NCI-H2196 treated with DMSO at 0.1 percent for 48 hours (cell line): ENCODE measurements around the gene EXPH5.

Source experiments
- DNase-seq: peaks from one replicate; lab custom pipeline; 2025; ENCODE audit not compliant: unreplicated experiment; lab: John Stamatoyannopoulos, UW

Gene EXPH5

GRCh38 chr11:108474664-108475463 lies 118.7 kb downstream of the EXPH5 start:
- DNase-seq, result no peak

GRCh38 chr11:108472681-108473080 lies 120.9 kb downstream of the EXPH5 start:
- DNase-seq, result no peak

- DNase-seq, result no peak
Observed at GRCh38 chr11:108468478-108468864, 125.1 kb downstream of the EXPH5 start.

DNA sequence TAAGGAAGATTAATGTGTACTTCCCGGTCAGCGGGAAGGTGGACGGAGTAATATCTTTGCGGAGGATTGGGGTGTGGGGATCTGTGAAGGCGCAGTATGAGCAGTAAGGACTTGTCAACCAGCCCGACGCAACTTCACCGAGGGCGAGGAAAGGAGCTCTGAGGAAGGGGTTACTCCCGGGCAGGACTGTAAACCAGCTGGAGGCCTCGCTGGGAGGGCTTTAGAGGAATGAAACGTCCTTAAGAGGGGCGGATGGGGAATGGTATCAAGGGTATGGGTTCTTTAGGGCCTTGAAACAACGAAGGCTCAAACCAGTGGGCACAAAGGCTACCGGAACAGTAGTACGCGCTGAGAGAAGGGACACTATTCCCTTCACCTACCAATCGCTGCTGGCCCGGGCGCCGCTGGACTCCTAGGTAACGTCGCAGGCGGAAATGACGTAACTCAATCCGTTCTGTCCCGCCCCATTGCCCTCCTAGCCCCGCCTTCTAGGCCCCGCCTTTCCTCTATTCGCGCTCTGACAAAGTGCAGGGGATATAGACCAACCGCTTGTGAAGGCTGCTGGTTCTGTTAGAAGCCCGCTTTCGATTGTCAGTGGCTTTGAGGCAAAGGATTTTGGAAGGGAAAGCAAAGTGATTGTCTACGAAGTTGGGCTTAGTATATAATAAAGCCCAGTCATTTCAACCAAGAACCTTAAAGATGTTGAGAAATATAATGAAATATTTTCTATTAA lies 126.3 kb downstream of the EXPH5 start, which contains the start of gene C11orf65:
TSS of gene C11orf65 (minus strand) at position 439 of the 733 bp plus-strand sequence. CDS start 5,970 bp downstream, outside the sequence.
- DNase-seq, result peak; percentile 97

DNA sequence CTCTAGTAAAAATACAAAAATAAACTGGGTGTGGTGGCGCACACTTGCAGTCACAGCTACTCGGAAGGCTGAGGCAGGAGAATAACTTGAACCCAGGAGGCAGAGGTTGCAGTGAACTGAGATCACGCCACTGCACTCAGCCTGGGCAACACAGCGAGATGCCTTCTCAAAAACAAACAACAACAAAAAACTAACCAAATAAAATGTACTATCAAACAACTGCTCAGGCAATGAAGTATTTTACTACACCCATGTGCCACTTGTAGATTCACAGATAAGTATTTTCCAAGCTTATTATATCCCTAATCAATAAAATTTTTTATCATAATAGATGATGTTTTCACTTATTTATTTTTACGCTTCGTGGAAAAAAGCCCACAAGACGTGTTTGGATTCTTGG lies 127.2 kb downstream of the EXPH5 start:
- DNase-seq, result no peak
